HepG2 (cell line): Measurements from ENCODE around the gene DENND4A. TPM values are rescaled to one million over a fixed set of nuclear protein-coding genes. Genes with fewer than 3 reads are reported as not detected.

Source experiments
- ATAC-seq: fragments of 200-7000 bp; cut with Tn5 transposase; 3 replicates; pipeline ENCODE4 v1.9.1; 2020; ENCODE audit warnings: mild to moderate bottlenecking, moderate library complexity
- BruUV-seq: library from RNA; stranded (reverse); fragments of 400-500 nt; replicated peaks from 2 replicates; lab custom pipeline; 2021; lab: Mats Ljungman, UMichigan
- CTCF ChIA-PET: fragments of 300-600 bp; formaldehyde crosslinking; extraction: SDS; loops from one replicate; lab custom pipeline; 2021; ENCODE audit warnings: low total read pairs, inconsistent platforms, low intra/inter-chr PET ratio; lab: Yijun Ruan, JAX
- POLR2A ChIA-PET: fragments of 350-600 bp; sonication (Branson Sonifier 250); formaldehyde crosslinking; loops from one replicate; lab custom pipeline; 2020; ENCODE audit warnings: antibody characterized with exemption, inconsistent platforms; lab: Yijun Ruan, JAX
- DNase-seq: peaks from one replicate; pipeline ENCODE4 v3.0.0-alpha.2; 2015; ENCODE audit warnings: low spot score
- FAIRE-seq: peaks from 3 replicates; lab custom pipeline; 2011; peaks lifted over from hg19 to GRCh38; lab: Jason Lieb, UNC
- H2AFZ ChIP-seq: one replicate; pipeline ENCODE4 v1.6.1; 2011; ENCODE audit warnings: low read length, inconsistent platforms
- H3K27ac ChIP-seq: fragments of 300-600 bp; 3 replicates; pipeline ENCODE4 v1.8.0; 2011; ENCODE audit warnings: mixed run types, mild to moderate bottlenecking, mixed read lengths, low read length, inconsistent platforms; ENCODE audit not compliant: insufficient read depth; ENCODE audit errors: extremely low read length
- H3K27me3 ChIP-seq, 2 experiments: fragments of 200-600 bp in 1 of 2; 2 replicates in 1 of 2; 3 replicates in 1 of 2; pipeline versions ENCODE4 v1.6.0 to v1.8.0; 2011; ENCODE audit warnings: low read length in 2 of 2, mild to moderate bottlenecking in 2 of 2, moderate library complexity in 2 of 2, inconsistent platforms in 1 of 2; ENCODE audit not compliant: insufficient read depth in 2 of 2, control insufficient read depth in 1 of 2
- H3K36me3 ChIP-seq, 2 experiments: fragments of 200-600 bp in 1 of 2; replicated peaks in 1 of 2; 2 replicates in 1 of 2; 3 replicates in 1 of 2; pipeline versions ENCODE4 v1.5.1 to v1.8.0; 2011; ENCODE audit warnings: low read length in 2 of 2, inconsistent platforms in 1 of 2; ENCODE audit not compliant: insufficient read depth in 2 of 2, control insufficient read depth in 1 of 2
- H3K4me1 ChIP-seq: 2 replicates; pipeline ENCODE4 v1.5.1; 2012; ENCODE audit warnings: low read length, inconsistent platforms; ENCODE audit not compliant: insufficient read depth
- H3K4me2 ChIP-seq: 2 replicates; pipeline ENCODE4 v1.6.0; 2011; ENCODE audit warnings: low read depth, low read length, inconsistent platforms
- H3K4me3 ChIP-seq, 3 experiments: fragments of 200-600 bp in 1 of 3; sonication (generic), shearing (Covaris generic) in 1 of 3; replicated peaks in 1 of 3; 2 replicates each; pipeline ENCODE4 v1.5.1; 2011 to 2016; ENCODE audit warnings: low read length in 3 of 3, inconsistent platforms in 2 of 3, low read depth in 2 of 3, mild to moderate bottlenecking in 2 of 3, control low read depth in 1 of 3, mixed read lengths in 1 of 3; ENCODE audit not compliant: insufficient read depth in 1 of 3
- H3K79me2 ChIP-seq: one replicate; pipeline ENCODE4 v1.6.1; 2011; ENCODE audit warnings: low read length, inconsistent platforms; ENCODE audit not compliant: insufficient read depth
- H3K9ac ChIP-seq: 2 replicates; pipeline ENCODE4 v1.6.0; 2011; ENCODE audit warnings: mild to moderate bottlenecking, low read depth, low read length, inconsistent platforms; ENCODE audit not compliant: insufficient read depth
- H3K9me3 ChIP-seq: 2 replicates; pipeline ENCODE4 v1.5.1; 2012; ENCODE audit warnings: mild to moderate bottlenecking, low read length
- H4K20me1 ChIP-seq: 2 replicates; pipeline ENCODE4 v1.6.0; 2011; ENCODE audit warnings: inconsistent platforms, mild to moderate bottlenecking, low read length, moderate library complexity; ENCODE audit not compliant: insufficient read depth
- ATF7-NPFF ChIP-seq: sonication (generic); formaldehyde crosslinking; IDR thresholded peaks from 2 replicates; pipeline ENCODE4 v1.8.1; 2023; ENCODE audit warnings: mild to moderate bottlenecking, low read depth, missing genetic modification reagents, moderate library complexity
- CEBPG ChIP-seq: IDR thresholded peaks from 2 replicates; pipeline ENCODE4 v1.6.1; 2016
- CENPX ChIP-seq: sonication (generic); formaldehyde crosslinking; IDR thresholded peaks from 2 replicates; pipeline ENCODE4 v1.9.0; 2021; ENCODE audit warnings: mild to moderate bottlenecking, missing genetic modification reagents, moderate library complexity
- IRF9 ChIP-seq: sonication (generic); formaldehyde crosslinking; IDR thresholded peaks from 2 replicates; pipeline ENCODE4 v1.8.0; 2022; ENCODE audit warnings: missing genetic modification reagents, mild to moderate bottlenecking, borderline replicate concordance
- IRX3 ChIP-seq: sonication (generic); formaldehyde crosslinking; IDR thresholded peaks from 2 replicates; pipeline ENCODE4 v1.8.1; 2023; ENCODE audit warnings: mild to moderate bottlenecking, low read depth, missing genetic modification reagents, borderline replicate concordance
- KAT7 ChIP-seq: IDR thresholded peaks from 2 replicates; pipeline ENCODE4 v1.6.1; 2018; ENCODE audit warnings: borderline replicate concordance, missing compliant biosample characterization
- KDM5A ChIP-seq: fragments of 200-600 bp; sonication (generic); IDR thresholded peaks from 2 replicates; pipeline ENCODE4 v1.7.0; 2018; ENCODE audit warnings: antibody characterized with exemption, mild to moderate bottlenecking, low read length, borderline replicate concordance
- MIER3 ChIP-seq: IDR thresholded peaks from 2 replicates; pipeline ENCODE4 v1.6.1; 2016; ENCODE audit warnings: missing compliant biosample characterization, borderline replicate concordance
- NFE2L2 ChIP-seq: fragments of 150-350 bp; IDR thresholded peaks from 2 replicates; pipeline ENCODE4 v1.6.1; 2014; ENCODE audit warnings: low read length
- SOX13 ChIP-seq, 3 experiments: fragments of 450-650 bp in 1 of 3; sonication (generic) in 1 of 3; formaldehyde crosslinking in 1 of 3; IDR thresholded peaks in 2 of 3; conservative IDR thresholded peaks in 1 of 3; 2 replicates each; pipeline versions ENCODE4 v1.5.0 to v1.6.1; 2016 to 2020; ENCODE audit warnings: antibody characterized with exemption in 1 of 3, mild to moderate bottlenecking in 1 of 3, missing compliant biosample characterization in 1 of 3, missing genetic modification reagents in 1 of 3, moderate library complexity in 1 of 3
- TEAD2 ChIP-seq: sonication (generic); formaldehyde crosslinking; IDR thresholded peaks from 2 replicates; pipeline ENCODE4 v1.9.0; 2021; ENCODE audit warnings: missing genetic modification reagents
- ZBTB20 ChIP-seq: sonication (generic); formaldehyde crosslinking; IDR thresholded peaks from 2 replicates; pipeline ENCODE4 v1.8.1; 2023; ENCODE audit warnings: missing genetic modification reagents, low read depth, mild to moderate bottlenecking, borderline replicate concordance
- ZFAT ChIP-seq: sonication (generic); formaldehyde crosslinking; conservative IDR thresholded peaks from 2 replicates; pipeline ENCODE4 v1.8.1; 2023; ENCODE audit warnings: missing genetic modification reagents, inconsistent platforms
- ZSCAN29 ChIP-seq: sonication (generic); formaldehyde crosslinking; conservative IDR thresholded peaks from 2 replicates; pipeline ENCODE4 v1.4.0; 2020; ENCODE audit warnings: mild to moderate bottlenecking, missing genetic modification reagents
- WGBS: methylation state at CpG from one replicate; pipeline ENCODE4 v1.1.6; 2017; ENCODE audit warnings: low lambda C conversion rate; 5-methylcytosine and 5-hydroxymethylcytosine counted together
- in situ Hi-C: cut with HindIII; loops from 2 replicates; pipeline ENCODE4 v1.10.0; 2017; ENCODE audit warnings: low pct_unique_long_range_greater_than_20kb; ENCODE audit not compliant: extremely low pct_ligation_motif_present
- intact Hi-C: fragments of 100-400 bp; cut with micrococcal nuclease; formaldehyde crosslinking; loops from one replicate; pipeline ENCODE4 v1.10.0; 2022; ENCODE audit not compliant: unreplicated experiment
- polyA plus RNA-seq, 8 experiments: library from polyadenylated mRNA; depleted of rRNA in 3 of 8; stranded (reverse) in 7 of 8; unstranded in 1 of 8; fragments of >200 nt; fragmentation: Illumina TruSeq in 4 of 8; extraction: Trizol in 4 of 8; gene quantifications; 2 replicates each; pipeline versions ENCODE4 v1.2.1 to v1.2.3, GENCODE V29; 2011 to 2016; ENCODE audit warnings: low read depth in 4 of 8, missing spikeins in 1 of 8, mixed read lengths in 1 of 8; ENCODE audit not compliant: insufficient read depth in 1 of 8
- total RNA-seq, 5 experiments: library from RNA; depleted of rRNA; stranded (reverse); fragments of >200 nt; fragmentation: Illumina TruSeq; extraction: Trizol; gene quantifications; 2 replicates each; pipeline ENCODE4 v1.2.3, GENCODE V29; 2016; ENCODE audit warnings: low read depth in 1 of 5

DENND4A gene
- total and polyA plus RNA-seq, 2 of the 13 experiments (the other 11 are each of a cell fraction or from before 2014, with no cell fraction given), result 13.2 to 18.6 TPM

GRCh38 chr15:65793818-65794104 is 1.7 kb upstream of the DENND4A start:
- no peak for TF ChIP-seq ZBTB20 (CRISPR knock-in tag)
- no peak for TF ChIP-seq KAT7 (CRISPR knock-in tag)
- TF ChIP-seq ATF7-NPFF (CRISPR knock-in tag), result no peak
- TF ChIP-seq ZSCAN29 (CRISPR knock-in tag), result no peak
- no peak for TF ChIP-seq NFE2L2
- TF ChIP-seq CENPX (CRISPR knock-in tag), result no peak
- TF ChIP-seq MIER3 (CRISPR knock-in tag), result no peak
- no peak for TF ChIP-seq KDM5A
- no peak for TF ChIP-seq IRF9
- no peak for TF ChIP-seq CEBPG (CRISPR knock-in tag)
- TF ChIP-seq TEAD2 (CRISPR knock-in tag), result no peak
- TF ChIP-seq ZFAT, result no peak
- no peak for TF ChIP-seq SOX13 (IDR thresholded peaks at IDR 0.05)
- no peak for TF ChIP-seq SOX13 (CRISPR knock-in tag; conservative IDR thresholded peaks at IDR 0.05 in 1 of 2, IDR thresholded peaks at IDR 0.05 in 1 of 2)
- TF ChIP-seq IRX3 (CRISPR knock-in tag), result no peak
- no TSS peak for BruUV-seq
- no peak overlapping the region for H3K9ac ChIP-seq
- H3K4me2 ChIP-seq, result 0 out of 2 replicates have a peak overlapping the region, but pooled peaks have one; percentile 67
- H2AFZ ChIP-seq, result no peak overlapping the region
- intact Hi-C loops, result no loop called here
- 96% methylated on average over 2 of the region's 2 CpGs for WGBS
- no peak overlapping the region for H3K4me3 ChIP-seq
- POLR2A ChIA-PET, result interaction anchor here (3.7 kb wide), 1 partner anchor 39 kb away, joined by 35 read pairs; no protein-coding TSS in a partner anchor
- FAIRE-seq (no peak), ATAC-seq (no peak), DNase-seq (no peak)
- H4K20me1 ChIP-seq, result no peaks in the 10 kb centered on the region
- peaks cover 36% of the 10 kb centered on the region for H3K4me1 ChIP-seq
- H3K27ac ChIP-seq, result no peak overlapping the region
- no peaks in the 10 kb centered on the region for H3K9me3 ChIP-seq
- in situ Hi-C loops, result no loop called here
- CTCF ChIA-PET, result no interaction called here
- H3K79me2 ChIP-seq, result peaks cover 32% of the 10 kb centered on the region
- H3K36me3 ChIP-seq, result no peaks in the 10 kb centered on the region
- H3K27me3 ChIP-seq, result no peaks in the 10 kb centered on the region; a peak in 1 of 5 replicates
